IPS-18a (cell line): Measurements from ENCODE around the gene LRRC7.

Experiments
- H3K27ac ChIP-seq: one replicate; pipeline ENCODE4 v1.5.1; 2013; ENCODE audit warnings: low read length
- H3K27me3 ChIP-seq: one replicate; pipeline ENCODE4 v1.6.1; 2013; ENCODE audit warnings: mild to moderate bottlenecking, low read length; ENCODE audit not compliant: control insufficient read depth, insufficient read depth
- H3K36me3 ChIP-seq: one replicate; pipeline ENCODE4 v1.6.1; 2013; ENCODE audit warnings: low read depth, low read length; ENCODE audit not compliant: control insufficient read depth
- H3K4me1 ChIP-seq: one replicate; pipeline ENCODE4 v1.6.1; 2013; ENCODE audit warnings: low read depth, low read length; ENCODE audit not compliant: control insufficient read depth
- H3K4me3 ChIP-seq: one replicate; pipeline ENCODE4 v1.5.1; 2013; ENCODE audit warnings: low read length
- H3K9ac ChIP-seq: one replicate; pipeline ENCODE4 v1.6.1; 2013; ENCODE audit warnings: mild to moderate bottlenecking, low read length, moderate library complexity
- H3K9me3 ChIP-seq: one replicate; pipeline ENCODE4 v1.6.1; 2013; ENCODE audit warnings: low read depth, low read length; ENCODE audit not compliant: control insufficient read depth

Gene LRRC7

DNA sequence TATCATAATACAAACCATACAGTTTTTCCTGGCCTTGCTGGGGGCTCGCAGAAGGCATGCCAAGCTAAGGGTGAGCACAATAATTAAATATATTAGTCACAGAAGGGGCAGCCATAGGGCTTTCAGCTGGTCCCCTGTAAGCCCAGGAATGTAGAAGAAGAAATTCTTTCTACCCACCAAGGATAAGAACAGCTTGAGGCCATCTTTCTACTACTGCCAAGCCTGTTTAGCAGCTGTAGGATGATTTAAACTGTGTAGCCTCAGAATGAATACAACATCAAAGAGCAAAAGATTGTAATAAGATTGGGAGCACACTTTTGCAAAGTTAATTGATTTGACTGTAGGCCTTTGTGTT is 171.5 kb downstream of the LRRC7 start:
- no peaks in the 10 kb centered on the region for H3K27me3 ChIP-seq
- no peaks in the 10 kb centered on the region for H3K36me3 ChIP-seq
- peaks cover 6% of the 10 kb centered on the region for H3K9me3 ChIP-seq
- H3K4me3 ChIP-seq: no peak overlapping the region
- peaks cover 22% of the 10 kb centered on the region for H3K4me1 ChIP-seq
- H3K9ac ChIP-seq: no peak overlapping the region
- no peak overlapping the region for H3K27ac ChIP-seq

GRCh38 chr1:69743146-69743545 is 175.4 kb downstream of the LRRC7 start:
- Histone ChIP-seq H3K9ac (no peak overlapping the region), H3K27ac (no peak overlapping the region), H3K36me3 (no peaks in the 10 kb centered on the region), H3K4me1 (peaks cover 26% of the 10 kb centered on the region), H3K9me3 (no peaks in the 10 kb centered on the region), H3K4me3 (no peak overlapping the region), H3K27me3 (no peaks in the 10 kb centered on the region)

DNA sequence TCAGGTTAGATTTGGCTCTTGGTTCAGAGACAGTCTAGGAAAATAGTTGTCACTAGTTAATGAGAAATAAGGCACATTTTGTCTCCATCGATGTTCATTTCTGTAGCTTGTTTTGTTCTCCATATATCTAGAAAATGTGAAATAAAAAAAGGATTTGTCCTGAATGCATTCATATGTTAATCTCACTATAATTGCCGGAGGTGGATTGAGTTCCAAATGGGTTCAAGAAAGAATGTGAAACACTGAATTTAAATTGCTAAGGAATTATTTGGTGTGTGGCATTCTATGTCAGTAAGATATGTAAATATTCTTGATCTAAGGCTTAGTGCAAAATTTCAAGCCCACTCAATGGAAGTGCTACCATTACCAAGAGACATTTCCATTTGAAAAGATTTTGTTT is 176.7 kb downstream of the LRRC7 start:
- Histone ChIP-seq H3K9ac (no peak overlapping the region), H3K27ac (no peak overlapping the region), H3K4me3 (no peak overlapping the region), H3K27me3 (no peaks in the 10 kb centered on the region), H3K9me3 (no peaks in the 10 kb centered on the region), H3K36me3 (no peaks in the 10 kb centered on the region), H3K4me1 (peaks cover 15% of the 10 kb centered on the region)

DNA sequence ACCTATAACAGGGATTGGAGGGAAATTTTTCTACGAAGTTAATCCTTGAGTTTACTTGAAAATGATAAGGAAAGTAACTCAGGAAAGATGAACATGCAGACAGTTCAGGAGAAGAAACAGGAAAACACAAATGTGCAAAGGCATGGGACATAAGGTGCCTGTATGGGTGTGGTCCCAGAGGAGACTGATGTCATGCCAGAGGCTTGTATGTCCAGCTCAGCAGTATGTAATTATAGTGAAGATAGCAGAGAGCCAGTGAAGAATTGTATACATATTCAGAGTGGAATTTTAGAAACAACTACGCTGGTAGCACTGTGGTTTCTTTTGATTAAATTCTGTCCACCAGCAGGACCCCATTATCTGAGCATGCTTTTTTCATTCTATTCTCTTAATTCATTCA is 179.5 kb downstream of the LRRC7 start:
- peaks cover 9% of the 10 kb centered on the region for H3K4me1 ChIP-seq
- no peak overlapping the region for H3K4me3 ChIP-seq
- H3K27ac ChIP-seq: no peak overlapping the region
- H3K36me3 ChIP-seq: no peaks in the 10 kb centered on the region
- no peak overlapping the region for H3K9ac ChIP-seq
- no peaks in the 10 kb centered on the region for H3K27me3 ChIP-seq
- no peaks in the 10 kb centered on the region for H3K9me3 ChIP-seq

DNA sequence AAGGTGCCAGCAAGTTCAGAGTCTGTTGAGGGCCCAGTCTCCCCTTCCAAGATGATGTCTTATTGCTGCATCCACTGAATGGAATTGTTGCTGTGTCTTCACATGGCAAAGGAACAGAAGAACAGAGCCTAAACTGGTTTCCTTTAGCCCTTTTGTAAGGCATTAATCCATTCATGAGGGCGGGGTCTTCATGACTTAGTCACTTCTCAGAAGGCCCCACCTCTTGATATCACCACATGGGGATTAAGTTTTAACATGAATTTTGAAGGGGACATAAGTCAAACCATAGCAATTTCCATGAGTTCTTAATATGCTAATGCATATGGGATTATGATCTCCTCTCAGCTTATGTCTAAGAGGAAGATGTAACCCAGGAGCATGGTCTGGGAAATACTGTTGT is 182.9 kb downstream of the LRRC7 start:
- Histone ChIP-seq H3K9ac (no peak overlapping the region), H3K27ac (no peak overlapping the region)

DNA sequence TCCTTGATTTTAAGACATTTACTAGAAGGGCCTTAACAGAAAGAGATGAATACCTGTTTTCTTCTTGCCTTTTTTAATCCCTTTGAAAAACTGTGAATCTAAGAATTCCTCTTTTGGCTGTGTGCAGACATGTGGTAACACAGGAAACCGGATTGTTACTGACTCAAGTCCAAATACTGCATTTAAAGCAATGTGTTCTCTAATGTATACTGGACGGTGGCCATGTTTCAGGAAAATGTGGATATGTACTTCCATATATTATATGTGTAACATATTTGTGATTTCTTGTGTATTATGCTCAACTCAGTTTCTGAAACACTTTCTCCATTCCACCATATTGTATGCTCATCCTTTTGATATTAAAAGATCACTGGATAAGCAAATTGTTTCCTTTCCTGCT is 185.1 kb downstream of the LRRC7 start:
- Histone ChIP-seq H3K27ac (no peak overlapping the region), H3K4me3 (no peak overlapping the region), H3K9ac (no peak overlapping the region), H3K9me3 (no peaks in the 10 kb centered on the region), H3K27me3 (no peaks in the 10 kb centered on the region), H3K36me3 (no peaks in the 10 kb centered on the region), H3K4me1 (no peaks in the 10 kb centered on the region)

More for the DNA sequence above, 182.9 kb downstream of the LRRC7 start:
- H3K9me3 ChIP-seq: no peaks in the 10 kb centered on the region
- H3K27me3 ChIP-seq: no peaks in the 10 kb centered on the region
- no peaks in the 10 kb centered on the region for H3K4me1 ChIP-seq
- no peaks in the 10 kb centered on the region for H3K36me3 ChIP-seq
- H3K4me3 ChIP-seq: no peak overlapping the region

DNA sequence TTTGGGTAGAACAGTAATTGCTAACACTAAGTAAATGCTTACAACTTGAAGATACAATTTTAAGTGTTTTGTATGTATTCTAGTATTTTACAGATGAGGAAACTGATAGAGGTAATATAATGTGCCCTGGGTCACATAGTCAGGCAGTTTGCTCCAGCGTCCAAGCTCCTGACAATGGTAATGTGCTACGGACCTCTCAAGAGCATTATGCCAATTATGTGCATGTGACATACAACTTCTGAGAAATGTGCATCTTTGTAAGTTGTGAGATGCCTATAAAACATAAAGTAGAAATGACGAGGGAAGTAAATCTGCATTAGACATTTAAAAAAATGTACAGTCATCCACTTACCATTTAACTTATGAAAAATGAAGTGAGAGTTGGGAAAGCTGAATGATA is 186.8 kb downstream of the LRRC7 start:
- Histone ChIP-seq H3K9ac (no peak overlapping the region), H3K9me3 (no peaks in the 10 kb centered on the region), H3K27ac (no peak overlapping the region), H3K27me3 (no peaks in the 10 kb centered on the region), H3K36me3 (no peaks in the 10 kb centered on the region), H3K4me3 (no peak overlapping the region), H3K4me1 (no peaks in the 10 kb centered on the region)

- Histone ChIP-seq H3K27me3 (no peaks in the 10 kb centered on the region), H3K36me3 (no peaks in the 10 kb centered on the region), H3K4me1 (no peaks in the 10 kb centered on the region), H3K9ac (no peak overlapping the region), H3K27ac (no peak overlapping the region), H3K4me3 (no peak overlapping the region), H3K9me3 (no peaks in the 10 kb centered on the region)
These were observed 187.9 kb downstream of the LRRC7 start for GRCh38 chr1:69755647-69756046.

- Histone ChIP-seq H3K4me1 (no peaks in the 10 kb centered on the region), H3K27ac (no peak overlapping the region), H3K9me3 (no peaks in the 10 kb centered on the region), H3K36me3 (no peaks in the 10 kb centered on the region), H3K27me3 (no peaks in the 10 kb centered on the region), H3K4me3 (no peak overlapping the region), H3K9ac (no peak overlapping the region)
These were observed 198.2 kb downstream of the LRRC7 start for GRCh38 chr1:69765951-69766350.

DNA sequence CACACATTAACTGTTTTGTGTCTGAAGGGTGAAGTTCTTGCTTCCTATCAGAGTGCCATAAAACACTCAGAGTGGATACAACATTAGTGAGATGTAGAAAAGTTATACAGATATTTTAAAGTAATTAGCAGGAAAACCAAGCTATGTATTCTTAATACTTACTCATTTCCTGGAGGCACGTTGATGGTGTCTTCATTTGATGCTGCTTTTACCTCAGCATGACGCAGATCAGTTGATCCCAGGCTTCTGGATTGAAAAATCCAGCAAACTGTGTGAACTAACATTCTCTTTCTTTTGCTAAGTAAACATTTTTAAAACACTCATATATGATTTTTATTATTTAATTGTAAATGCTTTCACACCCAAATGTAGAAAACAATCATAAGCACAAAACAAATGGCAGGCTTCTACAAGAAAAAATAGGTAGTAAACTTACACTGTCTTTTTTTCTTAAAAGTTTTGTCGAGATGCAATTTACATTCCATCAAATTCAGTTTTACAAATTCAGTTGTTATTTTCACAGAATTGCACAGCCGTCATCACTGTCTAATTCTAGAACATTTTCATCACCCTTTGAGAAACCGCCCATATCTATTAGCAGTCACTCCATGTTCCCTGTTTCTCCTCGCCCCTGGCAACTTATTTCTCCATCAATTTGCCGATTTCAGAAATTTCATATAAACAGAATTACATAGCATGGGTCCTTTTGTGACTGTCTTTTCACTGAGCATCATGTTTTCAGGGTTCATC is 198.9 kb downstream of the LRRC7 start:
- H3K4me3 ChIP-seq: no peak overlapping the region
- no peaks in the 10 kb centered on the region for H3K36me3 ChIP-seq
- H3K27me3 ChIP-seq: no peaks in the 10 kb centered on the region
- H3K27ac ChIP-seq: no peak overlapping the region
- no peaks in the 10 kb centered on the region for H3K4me1 ChIP-seq
- H3K9ac ChIP-seq: no peak overlapping the region
- H3K9me3 ChIP-seq: no peaks in the 10 kb centered on the region

DNA sequence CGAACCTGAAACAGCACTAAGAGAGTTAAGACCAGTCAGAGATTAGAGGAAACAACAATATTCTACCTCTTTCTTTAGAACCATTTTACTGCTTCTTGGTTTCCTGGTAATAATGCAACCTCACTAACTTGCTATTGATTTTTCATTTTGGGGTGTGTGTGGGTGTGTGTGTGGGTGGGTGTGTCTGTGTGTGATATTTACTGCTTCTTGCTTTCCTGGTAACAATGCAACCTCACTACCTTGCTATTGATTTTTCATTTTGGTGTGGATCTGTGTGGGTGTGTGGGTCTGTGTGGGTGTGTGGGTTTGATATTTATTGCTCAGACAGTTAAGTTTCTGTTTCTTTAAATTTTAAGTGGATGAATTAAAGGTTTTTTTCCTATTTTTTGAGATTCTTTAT is 208.8 kb downstream of the LRRC7 start:
- no peak overlapping the region for H3K27ac ChIP-seq
- no peak overlapping the region for H3K4me3 ChIP-seq
- H3K9ac ChIP-seq: no peak overlapping the region
- no peaks in the 10 kb centered on the region for H3K36me3 ChIP-seq
- no peaks in the 10 kb centered on the region for H3K27me3 ChIP-seq
- H3K4me1 ChIP-seq: no peaks in the 10 kb centered on the region
- no peaks in the 10 kb centered on the region for H3K9me3 ChIP-seq

- H3K9ac ChIP-seq: no peak overlapping the region
- H3K4me1 ChIP-seq: no peaks in the 10 kb centered on the region
- no peaks in the 10 kb centered on the region for H3K27me3 ChIP-seq
- no peaks in the 10 kb centered on the region for H3K36me3 ChIP-seq
- H3K27ac ChIP-seq: no peak overlapping the region
- no peak overlapping the region for H3K4me3 ChIP-seq
- no peaks in the 10 kb centered on the region for H3K9me3 ChIP-seq
These were observed 209.7 kb downstream of the LRRC7 start for GRCh38 chr1:69777423-69777822.
